HG03469 (cell line): ENCODE data around the gene TRMT1.

Source experiments
- ATAC-seq: cut with Tn5 transposase; IDR thresholded peaks from one replicate; pipeline ENCODE4 v1.9.1; 2021; ENCODE audit warnings: mild to moderate bottlenecking, moderate library complexity, moderate number of reproducible peaks; ENCODE audit not compliant: unreplicated experiment

The TRMT1 gene

DNA sequence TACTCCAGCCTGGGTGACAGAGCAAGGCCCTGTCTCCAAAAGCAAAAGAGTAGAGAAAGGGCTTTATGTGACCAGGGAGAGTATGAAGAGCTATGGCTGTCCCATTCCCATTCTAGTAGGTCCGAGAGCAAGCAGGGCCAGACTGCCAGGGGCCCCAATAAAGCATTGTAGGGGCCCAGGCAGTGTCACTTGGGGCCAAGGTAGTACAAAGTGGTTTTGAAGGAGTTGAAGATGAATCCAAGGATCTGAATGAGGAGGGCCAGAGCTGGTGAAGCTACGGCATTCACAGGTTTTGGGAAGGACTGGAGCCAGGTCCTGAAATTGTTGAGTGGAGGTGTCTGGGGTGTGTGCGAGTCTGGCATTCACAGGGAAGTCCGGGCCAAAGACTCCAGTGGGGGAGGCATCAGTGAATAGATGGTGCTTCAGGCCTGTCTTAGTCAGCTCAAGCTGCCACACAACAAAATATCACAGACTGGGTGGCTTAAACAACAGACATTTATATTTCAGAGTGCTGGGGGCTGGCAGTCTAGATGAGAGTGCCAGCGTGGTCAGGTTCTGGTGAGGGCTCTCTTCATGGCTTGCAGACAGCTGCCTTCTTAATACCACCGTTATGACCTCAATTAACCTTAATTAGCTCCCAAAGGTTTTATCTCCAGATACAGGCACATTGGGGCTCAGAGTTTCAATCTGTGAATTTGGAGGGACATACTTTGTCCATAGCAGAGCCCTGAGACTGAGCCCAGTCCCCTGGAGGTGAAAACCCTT lies 11.5 kb upstream of the TRMT1 start:
- ATAC-seq, result no peak

- ATAC-seq, result no peak
Observed at GRCh38 chr19:13127051-13127450, 10.5 kb upstream of the TRMT1 start.

GRCh38 chr19:13122980-13123957 lies 6.7 kb upstream of the TRMT1 start:
- ATAC-seq, result no peak

DNA sequence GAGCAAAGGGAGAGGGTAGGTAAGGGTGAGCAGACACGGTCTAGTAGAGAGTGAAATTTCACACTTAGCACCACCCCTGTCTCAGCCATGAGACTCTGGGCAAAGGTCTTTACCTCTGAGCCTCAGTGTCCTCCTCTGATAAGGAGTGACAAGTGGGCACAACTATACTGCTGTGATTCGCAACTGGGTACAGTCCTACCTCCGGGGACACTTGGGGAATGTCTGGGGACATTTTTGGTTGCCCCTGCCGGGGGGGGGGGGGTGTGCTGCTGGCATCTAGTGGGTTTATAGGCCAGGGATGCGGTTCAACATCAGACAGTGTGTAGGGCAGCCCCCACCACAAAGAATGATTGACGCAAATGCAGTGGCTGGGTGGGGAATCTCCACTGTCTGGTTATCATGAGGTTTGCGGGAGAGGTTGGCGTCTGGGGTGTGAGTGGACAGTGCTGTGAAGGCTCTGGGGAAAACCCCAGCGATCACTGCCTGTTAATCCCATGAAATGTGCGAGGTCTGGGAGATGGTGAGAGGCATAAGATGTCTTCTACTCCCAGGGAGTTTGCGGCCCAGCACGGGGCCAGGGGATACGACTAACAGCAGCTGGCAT lies 5.8 kb upstream of the TRMT1 start:
- ATAC-seq, result no peak

- no peak for ATAC-seq
Observed at GRCh38 chr19:13121551-13122274, 5.2 kb upstream of the TRMT1 start.

GRCh38 chr19:13120817-13121216 lies 4.3 kb upstream of the TRMT1 start:
- no peak for ATAC-seq

GRCh38 chr19:13120031-13120430 lies 3.5 kb upstream of the TRMT1 start:
- ATAC-seq, result no peak

DNA sequence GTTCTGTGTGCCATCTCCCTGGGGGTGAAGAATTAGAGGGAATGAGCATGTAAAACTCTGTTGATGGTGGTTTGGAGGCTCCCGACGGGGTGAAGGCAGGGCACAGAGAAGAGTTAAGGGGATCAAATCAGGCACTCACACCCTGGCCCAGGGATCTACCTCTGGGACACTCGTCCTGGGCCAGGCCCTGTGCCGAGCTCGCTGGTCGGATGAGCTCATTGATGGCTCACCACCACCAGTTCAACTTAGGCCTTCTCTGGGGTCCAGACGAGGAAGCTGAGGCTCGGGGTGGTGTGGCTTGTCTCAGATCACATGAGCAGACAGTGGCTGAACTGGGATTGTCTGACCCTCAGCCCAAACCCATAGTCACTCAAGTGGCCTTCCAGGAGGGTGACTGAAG lies 3.1 kb upstream of the TRMT1 start:
- ATAC-seq, result no peak

DNA sequence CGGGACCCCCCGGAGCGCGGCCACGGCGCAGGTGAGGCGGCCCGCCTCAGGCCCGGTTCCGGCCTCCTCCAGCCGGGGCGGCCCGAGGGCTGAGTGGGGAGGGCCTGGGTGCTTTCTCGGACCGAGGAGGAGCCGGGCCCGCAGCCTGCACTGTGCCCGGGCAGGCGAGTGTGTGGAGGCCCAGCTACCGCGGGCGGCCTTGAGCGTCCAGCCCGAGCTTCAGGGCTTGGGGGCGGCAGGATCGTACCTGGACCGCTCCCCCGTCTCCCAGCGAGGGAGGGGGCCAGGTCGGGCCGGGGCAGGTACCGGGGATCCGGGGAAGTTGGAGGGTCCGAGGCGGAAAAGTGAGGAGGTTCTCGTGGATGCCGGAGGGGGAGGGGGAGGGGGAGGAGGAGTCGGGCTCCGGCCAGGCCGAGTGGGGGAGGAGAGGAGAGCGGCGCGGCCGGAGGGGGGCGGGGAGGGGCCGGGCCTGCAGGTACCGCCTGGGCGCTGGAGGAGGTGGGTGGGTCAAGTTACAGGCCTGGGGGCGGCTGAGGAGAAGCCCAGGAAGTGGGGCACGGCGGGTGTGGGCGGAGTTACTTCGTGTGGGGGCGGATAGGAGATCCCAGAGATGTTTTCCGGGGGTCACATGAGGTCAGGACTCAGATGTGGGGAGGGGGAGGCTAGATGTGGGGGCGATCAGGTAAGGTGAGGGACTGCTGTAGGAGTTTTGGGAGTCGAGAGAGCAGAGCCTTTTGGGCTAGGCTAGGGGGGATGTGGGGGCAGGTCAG lies 2.1 kb upstream of the TRMT1 start:
- ATAC-seq, result no peak

- peak; percentile 35 for ATAC-seq
Observed at GRCh38 chr19:13117772-13118423, 1.4 kb upstream of the TRMT1 start, which contains the start of gene NACC1. NACC1 (plus strand) TSS chr19:13118264; CDS start chr19:13135208, 16,944 bp downstream.

- ATAC-seq, result no peak
Observed at GRCh38 chr19:13117176-13117771, 734 bp upstream of the TRMT1 start.

DNA sequence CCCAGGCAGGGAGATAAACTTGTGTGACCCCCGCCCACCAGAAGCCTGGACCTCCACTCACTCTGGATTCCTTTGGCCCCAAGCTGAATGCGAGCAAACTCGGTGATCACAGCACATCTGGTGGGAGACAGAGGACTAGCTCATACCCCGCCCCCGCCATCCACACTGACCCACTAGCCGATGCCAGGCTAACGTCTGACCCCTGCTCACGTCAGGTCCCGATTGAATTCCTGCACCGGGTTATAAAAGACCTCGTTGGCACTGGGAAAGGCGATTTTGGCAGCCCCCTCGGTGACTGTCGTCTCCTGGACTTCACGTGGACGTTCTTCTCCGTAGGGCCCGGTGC lies 631 bp downstream of the TRMT1 start:
- ATAC-seq, result no peak

GRCh38 chr19:13112555-13112954 lies 4.0 kb downstream of the TRMT1 start:
- no peak for ATAC-seq

- no peak for ATAC-seq
Observed at GRCh38 chr19:13110099-13110610, 6.4 kb downstream of the TRMT1 start.

- no peak for ATAC-seq
Observed at GRCh38 chr19:13109361-13110098, 7.0 kb downstream of the TRMT1 start.

GRCh38 chr19:13104848-13105711 lies 11.5 kb downstream of the TRMT1 start:
- no peak for ATAC-seq

DNA sequence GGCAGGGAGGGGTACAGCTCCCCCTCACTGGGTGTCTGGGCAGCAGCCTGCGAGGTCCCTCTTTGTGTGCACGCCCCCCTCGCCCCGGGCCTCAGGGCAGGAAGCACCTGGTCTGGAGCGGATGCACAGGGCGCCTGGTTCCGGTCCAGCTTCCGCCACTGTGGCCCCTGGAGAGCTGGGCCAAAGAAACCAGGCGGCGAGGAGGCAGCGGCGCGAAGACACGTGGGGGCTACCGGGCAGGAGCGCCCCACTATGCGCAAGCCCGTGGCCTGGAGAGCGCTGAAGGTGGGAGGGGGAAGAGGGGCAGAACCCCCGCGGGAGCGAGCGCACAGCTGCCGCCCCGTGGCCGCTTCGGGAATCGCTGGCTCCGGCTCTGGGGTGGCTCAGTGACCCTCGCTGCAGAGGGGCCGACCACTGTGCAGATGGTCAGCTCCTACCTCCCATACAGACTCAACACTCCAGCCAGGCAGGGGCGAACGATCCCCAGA lies 12.1 kb downstream of the TRMT1 start:
- ATAC-seq, result no peak
